ENCODE data around the gene DNAH10.

Gene DNAH10

DNA sequence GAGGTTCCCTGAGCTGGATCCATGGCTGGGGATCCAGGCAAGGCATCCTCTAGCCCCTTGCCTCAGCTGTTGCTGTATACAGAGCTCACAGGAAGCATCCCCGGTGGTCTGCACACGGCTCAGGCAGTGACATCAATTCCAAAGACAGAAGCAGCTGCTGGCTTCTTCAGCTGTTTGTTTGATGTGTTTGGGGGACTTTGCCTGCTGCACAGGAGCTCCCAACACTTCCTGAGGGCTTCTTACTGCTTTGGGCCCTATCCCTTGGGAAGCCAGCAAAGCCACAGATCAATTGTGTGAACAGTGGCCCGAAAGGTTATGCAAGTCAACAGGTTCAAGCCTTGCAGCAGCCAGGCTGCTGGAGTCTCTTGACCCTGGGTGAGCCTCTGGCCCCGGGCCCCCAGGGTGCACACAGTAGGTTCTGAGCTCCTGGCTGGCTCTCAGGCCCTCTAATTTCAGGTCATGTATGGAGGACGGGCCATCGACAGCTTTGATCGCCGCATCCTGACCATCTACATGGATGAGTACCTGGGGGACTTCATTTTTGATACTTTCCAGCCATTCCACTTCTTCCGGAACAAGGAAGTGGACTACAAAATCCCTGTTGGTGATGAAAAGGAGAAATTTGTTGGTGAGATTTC is 168.0 kb downstream of the DNAH10 start:
- TF ChIP-seq, protein P1, sequence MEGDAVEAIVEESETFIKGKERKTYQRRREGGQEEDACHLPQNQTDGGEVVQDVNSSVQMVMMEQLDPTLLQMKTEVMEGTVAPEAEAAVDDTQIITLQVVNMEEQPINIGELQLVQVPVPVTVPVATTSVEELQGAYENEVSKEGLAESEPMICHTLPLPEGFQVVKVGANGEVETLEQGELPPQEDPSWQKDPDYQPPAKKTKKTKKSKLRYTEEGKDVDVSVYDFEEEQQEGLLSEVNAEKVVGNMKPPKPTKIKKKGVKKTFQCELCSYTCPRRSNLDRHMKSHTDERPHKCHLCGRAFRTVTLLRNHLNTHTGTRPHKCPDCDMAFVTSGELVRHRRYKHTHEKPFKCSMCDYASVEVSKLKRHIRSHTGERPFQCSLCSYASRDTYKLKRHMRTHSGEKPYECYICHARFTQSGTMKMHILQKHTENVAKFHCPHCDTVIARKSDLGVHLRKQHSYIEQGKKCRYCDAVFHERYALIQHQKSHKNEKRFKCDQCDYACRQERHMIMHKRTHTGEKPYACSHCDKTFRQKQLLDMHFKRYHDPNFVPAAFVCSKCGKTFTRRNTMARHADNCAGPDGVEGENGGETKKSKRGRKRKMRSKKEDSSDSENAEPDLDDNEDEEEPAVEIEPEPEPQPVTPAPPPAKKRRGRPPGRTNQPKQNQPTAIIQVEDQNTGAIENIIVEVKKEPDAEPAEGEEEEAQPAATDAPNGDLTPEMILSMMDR (IDR thresholded peaks at IDR 0.05; ENCODE audit: insufficient read depth, missing control alignments): no peak
- no peak for FAIRE-seq
- DNase-seq (ENCODE audit: insufficient read length, low spot score): no peak

DNA sequence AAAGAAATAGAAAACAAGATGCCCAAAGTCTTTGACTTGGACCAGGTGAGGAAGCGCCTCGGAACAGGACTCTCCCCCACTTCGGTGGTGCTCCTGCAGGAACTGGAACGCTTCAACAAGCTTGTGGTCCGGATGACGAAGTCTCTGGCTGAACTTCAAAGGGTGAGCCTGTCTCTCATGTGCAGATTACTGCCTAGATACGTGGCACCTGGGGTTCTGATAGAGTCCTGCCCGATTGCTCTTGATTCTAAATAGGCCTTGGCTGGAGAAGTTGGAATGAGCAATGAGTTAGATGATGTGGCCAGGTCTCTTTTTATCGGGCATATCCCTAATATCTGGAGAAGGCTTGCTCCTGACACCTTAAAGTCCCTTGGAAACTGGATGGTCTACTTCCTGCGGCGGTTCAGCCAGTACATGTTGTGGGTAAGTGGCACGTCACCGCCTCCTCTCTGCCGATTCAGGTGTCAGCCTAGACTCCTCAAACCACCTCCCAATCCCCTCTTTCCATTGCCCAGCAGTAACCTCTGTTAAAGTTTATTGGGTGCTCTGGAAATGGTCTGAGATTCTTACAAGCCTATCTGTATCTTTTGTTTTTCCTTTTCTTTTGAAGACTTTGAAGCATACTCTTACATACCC is 169.7 kb downstream of the DNAH10 start:
- DNase-seq (ENCODE audit: insufficient read length, low spot score) (no peak), FAIRE-seq (no peak)
- TF ChIP-seq, protein P1 (IDR thresholded peaks at IDR 0.05; ENCODE audit: insufficient read depth, missing control alignments): no peak

DNA sequence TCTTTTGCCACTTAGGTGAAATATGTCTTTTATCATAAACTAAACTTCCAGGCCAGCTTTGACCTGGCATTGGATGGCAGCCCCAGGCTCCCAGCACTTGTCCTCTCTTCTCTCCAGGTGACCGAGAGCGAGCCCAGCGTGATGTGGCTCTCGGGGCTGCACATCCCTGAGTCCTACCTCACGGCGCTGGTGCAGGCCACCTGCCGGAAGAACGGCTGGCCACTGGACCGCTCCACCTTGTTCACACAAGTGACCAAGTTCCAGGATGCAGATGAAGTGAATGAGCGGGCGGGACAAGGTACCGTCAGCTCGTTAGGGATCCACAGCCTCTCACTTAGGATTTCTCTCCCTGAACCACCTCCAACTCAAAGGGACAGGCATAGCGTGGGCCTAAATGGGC is 171.1 kb downstream of the DNAH10 start:
- TF ChIP-seq, protein P1 (IDR thresholded peaks at IDR 0.05; ENCODE audit: insufficient read depth, missing control alignments): no peak
- no peak for DNase-seq (ENCODE audit: insufficient read length, low spot score)
- FAIRE-seq: no peak

DNA sequence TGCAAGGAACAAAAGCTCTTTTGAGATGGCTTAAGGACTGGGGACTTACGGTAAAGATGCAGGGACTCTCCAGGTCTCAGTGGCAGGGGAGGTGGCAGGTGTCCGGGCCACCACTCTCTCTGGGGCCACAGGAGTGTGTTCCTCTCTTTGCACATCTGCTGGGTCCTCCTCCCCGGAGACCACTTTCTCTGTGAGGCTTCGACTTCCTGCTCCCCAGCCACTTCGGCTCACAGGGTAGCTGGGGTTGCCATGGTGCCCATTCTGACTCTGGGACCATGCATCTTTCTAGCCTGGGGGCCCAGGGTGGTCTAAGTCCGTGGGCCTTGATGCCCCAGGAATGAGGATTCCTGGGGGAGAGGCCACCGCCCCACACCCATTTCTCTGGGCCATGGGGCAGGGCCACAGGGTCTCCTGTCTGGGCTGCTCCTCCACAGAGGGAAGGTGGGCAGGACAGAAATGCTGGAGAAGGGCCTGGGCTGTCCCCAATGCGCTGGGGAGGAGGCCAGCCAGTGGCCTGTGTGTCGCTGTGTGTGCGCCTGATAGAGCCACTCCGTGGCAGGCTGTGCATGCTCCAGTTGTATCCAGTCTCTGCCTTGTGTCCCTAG is 172.0 kb downstream of the DNAH10 start:
- no peak for DNase-seq (ENCODE audit: insufficient read length, low spot score)
- TF ChIP-seq, protein P1 (IDR thresholded peaks at IDR 0.05; ENCODE audit: insufficient read depth, missing control alignments): no peak
- no peak for FAIRE-seq

DNA sequence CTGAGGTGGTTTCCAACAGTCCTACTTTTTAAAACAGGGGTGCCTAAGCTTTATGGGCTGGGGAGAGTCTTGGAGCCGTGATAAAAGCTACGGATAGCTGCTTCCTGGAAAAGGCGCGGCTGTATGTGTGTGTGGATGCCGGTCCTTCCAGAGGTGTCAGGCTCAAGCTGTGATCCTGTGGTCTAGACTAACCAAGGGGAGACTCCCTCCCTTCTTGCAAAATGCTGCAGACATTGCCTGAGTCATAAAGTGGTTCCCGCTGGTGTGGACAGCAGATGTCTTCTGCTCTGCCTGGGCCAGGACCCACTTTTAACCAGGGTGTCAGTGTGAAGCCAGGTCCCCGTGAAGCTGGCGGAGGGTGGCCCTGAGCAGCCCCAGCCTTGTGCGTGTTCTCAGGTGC is 172.7 kb downstream of the DNAH10 start:
- TF ChIP-seq, protein P1 (IDR thresholded peaks at IDR 0.05; ENCODE audit: insufficient read depth, missing control alignments): no peak
- DNase-seq (ENCODE audit: insufficient read length, low spot score) (no peak), FAIRE-seq (no peak)

DNA sequence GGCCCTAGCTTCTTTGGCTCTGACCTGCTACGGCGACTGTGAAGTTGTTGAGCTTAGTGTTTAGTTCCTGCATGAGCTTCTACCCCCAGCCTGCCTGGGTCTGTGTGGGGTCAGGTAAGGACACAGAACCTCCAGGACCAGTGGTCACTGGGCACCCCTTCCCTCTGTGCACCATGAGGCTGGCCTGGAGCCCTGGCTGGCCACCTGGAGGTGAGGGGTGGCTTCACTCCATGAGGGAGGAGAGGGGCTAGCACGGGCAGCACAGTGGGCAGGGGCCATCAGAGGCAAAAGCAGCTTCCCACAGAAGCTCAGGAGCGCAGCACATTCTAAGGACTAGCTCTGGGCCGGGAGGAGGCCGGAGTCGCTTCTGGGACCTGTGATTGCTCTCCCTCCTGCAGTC is 173.9 kb downstream of the DNAH10 start:
- no peak for FAIRE-seq
- no peak for DNase-seq (ENCODE audit: insufficient read length, low spot score)

More for the DNA sequence above, 173.9 kb downstream of the DNAH10 start:
- TF ChIP-seq, protein P1 (IDR thresholded peaks at IDR 0.05; ENCODE audit: insufficient read depth, missing control alignments): no peak
